Measurements from ENCODE around the gene SLC52A1.
A peak's percentile ranks its signal among the peaks of the same experiment; 100 is the strongest.
"Not testable (repeated sequence)": the region's sequence is repeated elsewhere in the genome, so short reads cannot be mapped to it uniquely, and the experiment has no call there.

The SLC52A1 gene

DNA sequence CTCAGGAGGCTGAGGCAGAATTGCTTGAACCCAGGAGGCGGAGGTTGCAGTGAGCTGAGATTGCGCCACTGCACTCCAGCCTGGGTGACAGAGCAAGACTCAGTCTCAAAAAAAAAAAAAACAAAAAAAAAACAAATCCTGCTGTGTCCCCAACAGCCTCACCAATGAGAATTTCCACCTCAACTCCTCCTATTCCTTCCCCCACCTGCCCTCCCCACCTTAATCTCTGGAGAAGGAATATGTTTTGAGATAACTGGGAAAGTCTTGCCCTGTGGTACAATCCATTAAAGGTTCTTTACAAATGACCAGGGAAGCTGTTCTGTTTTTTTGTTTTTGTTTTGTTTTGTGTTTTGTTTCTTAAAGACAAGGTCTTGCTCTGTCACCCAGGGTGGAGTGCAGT, 5.1 kb downstream of the SLC52A1 start:
- not testable (repeated sequence) for DNase-seq

DNA sequence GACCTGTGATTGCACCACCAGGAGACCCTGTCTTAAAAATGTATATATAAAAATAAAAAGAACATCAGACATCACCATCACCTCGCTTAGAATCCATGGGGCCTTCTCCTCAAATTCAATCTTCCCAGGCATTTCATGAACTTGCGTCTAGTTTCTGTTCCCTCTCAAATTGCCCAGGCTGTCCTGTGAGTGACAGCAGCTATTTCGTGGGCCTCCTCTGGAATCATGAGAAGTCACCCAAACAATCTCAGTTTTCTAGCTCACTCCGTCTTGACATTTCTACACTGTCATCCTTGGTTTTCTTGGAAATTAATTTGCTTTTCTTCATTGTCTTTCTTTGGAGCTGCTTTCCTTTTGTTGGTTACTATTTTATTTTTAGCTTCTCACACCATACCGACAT, 7.3 kb downstream of the SLC52A1 start:
- DNase-seq, result no peak

DNA sequence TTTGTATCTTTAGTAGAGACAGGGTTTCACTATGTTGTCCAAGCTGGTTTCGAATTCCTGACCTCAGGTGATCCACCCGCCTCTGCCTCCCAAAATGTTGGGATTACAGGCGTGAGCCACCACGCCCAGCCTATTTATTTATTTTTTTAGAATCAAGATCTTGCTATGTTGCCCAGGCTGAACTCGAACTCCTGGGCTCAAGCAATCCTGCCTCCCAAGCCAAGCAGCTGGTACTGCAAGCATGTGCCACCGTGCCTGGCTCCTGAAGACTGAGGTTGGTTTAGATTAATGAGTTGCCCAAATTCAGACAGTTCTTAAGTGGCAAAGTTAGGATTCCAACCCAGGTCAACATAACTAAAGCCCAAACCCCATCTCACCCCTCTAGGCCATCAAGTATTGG, 7.9 kb downstream of the SLC52A1 start:
- DNase-seq, result peak; percentile 2

DNA sequence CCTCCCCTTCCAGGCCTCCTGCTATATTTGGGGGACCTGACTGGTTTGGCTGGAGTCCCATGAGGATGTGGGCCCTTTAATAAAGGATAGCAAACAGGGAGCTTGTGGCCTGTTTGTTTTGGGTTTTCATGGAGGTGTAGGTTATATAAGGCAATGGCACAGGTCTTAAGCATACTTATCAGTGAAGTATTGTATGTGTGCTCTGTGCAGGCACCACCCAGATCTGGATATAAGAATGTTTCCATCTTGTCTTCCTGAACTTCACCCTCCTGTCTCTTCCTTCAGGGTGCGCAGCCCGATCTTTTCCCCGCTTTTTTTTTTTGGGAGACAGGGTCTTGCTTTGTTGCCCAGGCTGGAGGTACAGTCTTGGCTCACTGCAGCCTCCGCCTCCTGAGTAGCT, 10.6 kb downstream of the SLC52A1 start:
- no peak for DNase-seq

DNA sequence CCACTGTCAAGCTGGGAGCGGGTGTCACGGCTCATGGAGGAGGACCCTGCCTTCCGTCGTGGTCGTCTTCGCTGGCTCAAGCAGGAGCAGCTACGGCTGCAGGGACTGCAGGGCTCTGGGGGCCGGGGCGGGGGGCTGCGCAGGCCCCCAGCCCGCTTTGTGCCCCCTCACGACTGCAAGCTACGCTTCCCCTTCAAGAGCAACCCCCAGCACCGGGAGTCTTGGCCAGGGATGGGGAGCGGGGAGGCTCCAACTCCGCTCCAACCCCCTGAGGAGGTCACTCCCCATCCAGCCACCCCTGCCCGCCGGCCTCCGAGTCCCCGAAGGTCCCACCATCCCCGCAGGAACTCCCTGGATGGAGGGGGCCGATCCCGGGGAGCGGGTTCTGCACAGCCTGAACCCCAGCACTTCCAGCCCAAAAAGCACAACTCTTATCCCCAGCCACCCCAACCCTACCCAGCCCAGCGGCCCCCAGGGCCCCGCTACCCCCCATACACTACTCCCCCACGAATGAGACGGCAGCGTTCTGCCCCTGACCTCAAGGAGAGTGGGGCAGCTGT, 11.6 kb downstream of the SLC52A1 start:
- no peak for DNase-seq

DNA sequence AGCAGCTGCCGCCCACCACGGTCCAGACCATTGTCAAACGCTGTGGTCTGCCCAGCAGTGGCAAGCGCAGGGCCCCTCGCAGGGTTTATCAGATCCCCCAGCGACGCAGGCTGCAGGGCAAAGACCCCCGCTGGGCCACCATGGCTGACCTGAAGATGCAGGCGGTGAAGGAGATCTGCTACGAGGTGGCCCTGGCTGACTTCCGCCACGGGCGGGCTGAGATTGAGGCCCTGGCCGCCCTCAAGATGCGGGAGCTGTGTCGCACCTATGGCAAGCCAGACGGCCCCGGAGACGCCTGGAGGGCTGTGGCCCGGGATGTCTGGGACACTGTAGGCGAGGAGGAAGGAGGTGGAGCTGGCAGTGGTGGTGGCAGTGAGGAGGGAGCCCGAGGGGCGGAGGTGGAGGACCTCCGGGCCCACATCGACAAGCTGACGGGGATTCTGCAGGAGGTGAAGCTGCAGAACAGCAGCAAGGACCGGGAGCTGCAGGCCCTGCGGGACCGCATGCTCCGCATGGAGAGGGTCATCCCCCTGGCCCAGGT, 13.0 kb downstream of the SLC52A1 start:
- no peak for DNase-seq

DNA sequence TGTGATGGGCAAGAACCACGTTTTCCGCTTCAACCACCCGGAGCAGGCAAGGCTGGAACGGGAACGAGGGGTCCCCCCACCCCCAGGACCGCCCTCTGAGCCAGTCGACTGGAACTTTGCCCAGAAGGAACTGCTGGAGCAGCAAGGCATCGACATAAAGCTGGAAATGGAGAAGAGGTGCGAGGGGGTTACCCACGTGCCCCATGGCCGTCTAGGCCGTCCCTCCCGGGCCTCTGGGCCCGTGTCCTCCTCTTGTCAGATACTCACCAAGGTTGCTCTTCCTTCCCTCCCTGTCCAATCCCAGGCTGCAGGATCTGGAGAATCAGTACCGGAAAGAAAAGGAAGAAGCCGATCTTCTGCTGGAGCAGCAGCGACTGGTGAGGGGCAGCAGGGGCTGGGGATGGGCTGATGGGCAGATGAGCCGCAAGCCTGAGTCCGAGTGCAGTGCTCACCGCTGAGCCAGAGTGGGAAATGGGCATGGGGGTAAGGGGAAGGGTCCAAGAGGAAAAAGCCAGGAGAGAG, 14.7 kb downstream of the SLC52A1 start:
- DNase-seq, result no peak

DNA sequence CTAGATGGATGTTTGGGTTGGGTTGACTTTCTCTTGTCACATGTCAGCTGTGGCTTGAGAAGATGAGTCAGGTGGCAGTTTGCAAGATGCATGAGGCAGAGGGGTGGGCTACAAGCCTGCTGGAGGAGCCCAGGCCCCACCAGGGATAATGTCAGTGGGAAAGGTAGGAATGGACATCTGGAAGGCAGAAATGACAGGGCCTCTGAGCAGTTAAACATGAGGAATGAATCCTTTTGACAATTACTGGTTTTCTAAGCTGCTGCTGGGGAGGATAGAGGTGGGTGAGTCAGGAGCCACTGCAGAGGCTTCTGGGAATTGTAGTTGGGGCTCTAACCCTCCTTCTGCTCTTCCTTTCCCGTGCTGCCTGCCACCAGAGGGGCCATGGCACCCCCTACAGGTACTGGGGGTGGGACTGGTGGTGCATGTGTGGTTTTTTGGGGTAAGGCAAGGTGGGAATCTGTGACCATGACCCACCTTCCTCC, 15.7 kb downstream of the SLC52A1 start:
- DNase-seq, result peak; percentile 60

DNA sequence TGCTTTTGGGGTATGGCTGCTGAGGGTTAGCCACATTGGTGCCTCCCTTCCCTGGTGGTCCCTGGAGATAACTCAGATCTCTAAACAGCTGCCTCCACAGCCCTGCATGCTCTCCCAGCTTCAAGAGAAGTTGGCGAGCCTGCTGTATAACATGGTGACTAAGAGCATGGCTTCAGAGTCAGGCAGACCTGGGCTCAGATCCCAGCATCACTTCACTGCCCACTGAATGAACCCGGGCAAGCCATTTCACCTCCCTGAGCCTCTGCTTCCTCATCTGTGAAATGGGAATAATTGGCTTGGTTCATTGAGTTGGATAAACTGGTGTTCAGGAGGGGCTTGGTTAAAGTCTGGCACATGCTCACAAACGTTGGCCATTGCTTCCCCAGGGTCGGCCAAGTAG, 20.9 kb downstream of the SLC52A1 start:
- DNase-seq, result no peak

DNA sequence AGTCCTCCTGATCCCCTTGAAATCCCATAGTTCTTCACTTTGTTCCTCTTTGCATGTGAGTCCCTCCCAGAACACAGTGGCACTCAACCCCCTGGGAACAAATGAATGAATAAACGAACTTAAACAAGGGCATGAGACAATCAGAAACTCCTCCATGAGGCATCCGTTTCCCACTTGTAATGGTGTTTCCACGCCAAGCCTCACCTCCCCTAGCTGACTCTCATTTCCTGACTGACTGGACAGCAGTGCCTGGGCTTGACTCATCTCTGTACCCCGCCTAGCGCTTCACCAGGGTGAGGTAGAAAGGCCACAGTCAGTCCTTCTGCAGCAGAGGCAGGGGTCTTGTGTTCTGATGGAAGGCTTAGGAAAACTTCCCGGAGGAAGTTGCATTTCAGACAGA, 23.3 kb downstream of the SLC52A1 start:
- no peak for DNase-seq

DNA sequence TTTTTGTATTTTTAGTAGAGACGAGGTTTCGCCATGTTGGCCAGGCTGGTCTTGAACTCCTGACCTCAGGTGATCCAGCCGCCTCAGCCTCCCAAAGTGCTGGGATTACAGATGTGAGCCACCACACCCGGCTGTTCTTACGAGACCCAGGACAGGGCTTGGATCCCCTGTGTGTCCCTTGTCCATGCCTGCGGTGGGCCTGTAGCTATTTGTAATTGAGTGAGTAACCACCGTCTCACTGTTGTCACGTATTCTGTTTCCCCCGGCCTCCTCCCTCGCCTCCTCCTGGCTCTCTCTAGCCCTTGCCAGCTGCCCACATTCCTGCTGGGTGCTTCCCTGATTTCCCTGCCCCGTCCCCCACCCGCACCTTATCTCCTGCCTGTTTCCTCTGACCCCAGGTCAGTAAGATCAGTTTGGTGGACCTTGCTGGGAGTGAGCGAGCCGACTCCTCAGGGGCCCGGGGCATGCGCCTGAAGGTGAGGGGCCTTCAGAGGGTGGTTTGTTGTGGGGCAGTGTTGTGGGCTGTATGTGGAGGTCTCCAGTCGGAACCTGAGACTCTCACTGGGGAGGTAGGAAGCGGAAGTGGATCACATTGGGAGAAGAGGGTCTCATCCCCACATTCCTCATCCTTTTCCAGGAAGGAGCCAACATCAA, 31.9 kb downstream of the SLC52A1 start:
- DNase-seq, result no peak

DNA sequence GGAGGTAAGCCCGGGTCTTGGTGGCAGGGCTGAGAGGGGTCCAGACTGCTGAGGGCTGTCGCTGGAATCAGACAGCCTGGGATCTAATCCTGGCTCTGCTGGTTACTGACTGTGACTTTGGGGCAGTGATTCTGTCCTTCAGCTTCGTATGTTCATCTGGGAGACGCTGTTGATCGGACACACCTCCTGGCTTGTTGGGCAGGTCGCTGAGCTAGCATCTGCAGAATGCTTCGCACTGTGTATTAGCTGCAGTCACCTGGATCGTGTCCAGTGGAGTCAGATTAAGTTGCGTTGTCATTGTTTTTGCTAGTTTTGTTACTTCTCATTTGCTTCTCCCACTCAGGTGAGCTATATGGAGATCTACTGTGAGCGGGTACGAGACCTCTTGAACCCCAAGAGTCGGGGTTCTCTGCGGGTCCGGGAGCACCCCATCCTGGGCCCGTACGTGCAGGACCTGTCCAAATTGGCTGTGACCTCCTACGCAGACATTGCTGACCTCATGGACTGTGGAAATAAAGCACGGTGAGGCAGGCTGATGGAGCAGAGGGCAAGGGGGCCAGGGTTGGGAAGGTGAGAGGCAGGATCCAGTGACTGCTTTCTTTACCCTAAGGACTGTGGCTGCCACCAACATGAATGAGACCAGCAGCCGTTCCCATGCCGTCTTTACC, 33.0 kb downstream of the SLC52A1 start:
- DNase-seq, result no peak

DNA sequence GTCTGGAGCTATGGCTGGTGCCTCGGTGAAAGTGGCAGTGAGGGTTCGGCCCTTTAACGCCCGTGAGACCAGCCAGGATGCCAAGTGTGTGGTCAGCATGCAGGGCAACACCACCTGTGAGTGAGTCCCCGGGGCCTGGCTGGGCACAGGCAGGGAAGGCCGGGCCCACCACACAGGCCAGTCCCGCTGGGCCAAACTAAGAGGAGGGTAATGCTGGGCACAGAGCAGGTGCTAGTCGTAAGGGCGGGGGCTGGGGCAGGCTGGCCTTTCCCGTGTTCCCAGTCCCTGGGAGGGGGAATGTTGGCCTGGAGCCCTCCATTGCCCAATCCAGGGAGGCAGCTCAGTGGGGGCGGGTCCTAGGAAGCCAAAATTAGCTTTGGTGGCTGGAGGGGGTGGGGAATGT, 35.0 kb downstream of the SLC52A1 start:
- DNase-seq, result no peak

DNA sequence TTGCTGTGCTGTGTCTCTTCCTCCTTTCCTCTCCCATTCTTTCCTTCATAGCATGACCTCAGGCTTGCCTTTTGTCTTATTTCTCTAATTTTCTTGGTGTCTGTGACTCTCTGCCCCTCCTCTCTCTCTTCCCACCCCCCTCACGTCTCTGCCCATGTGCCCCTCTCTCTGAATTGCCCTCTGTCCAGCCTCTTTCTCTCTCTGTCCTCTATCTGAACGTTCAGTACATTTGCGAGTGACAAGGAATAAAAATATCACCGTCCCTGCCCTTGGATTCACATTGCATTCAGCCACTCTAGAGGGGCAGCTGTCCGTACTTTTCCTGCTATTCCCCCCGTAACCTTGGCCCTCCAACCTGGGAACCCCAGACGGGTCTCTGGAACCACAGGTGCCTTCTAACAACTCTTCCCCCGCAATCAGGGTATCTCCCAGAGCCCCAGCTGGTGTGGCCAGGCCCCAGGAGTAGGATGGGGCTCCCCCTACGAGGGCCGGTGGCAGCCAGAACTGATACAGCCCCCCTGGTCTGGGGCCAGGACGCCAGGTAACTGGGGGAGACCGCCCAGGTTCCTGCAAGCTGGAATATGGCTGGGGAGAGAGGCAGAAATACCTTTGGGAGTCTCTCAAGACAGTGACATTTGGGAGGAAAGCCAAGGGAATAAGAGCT, 35.7 kb downstream of the SLC52A1 start:
- DNase-seq, result no peak

DNA sequence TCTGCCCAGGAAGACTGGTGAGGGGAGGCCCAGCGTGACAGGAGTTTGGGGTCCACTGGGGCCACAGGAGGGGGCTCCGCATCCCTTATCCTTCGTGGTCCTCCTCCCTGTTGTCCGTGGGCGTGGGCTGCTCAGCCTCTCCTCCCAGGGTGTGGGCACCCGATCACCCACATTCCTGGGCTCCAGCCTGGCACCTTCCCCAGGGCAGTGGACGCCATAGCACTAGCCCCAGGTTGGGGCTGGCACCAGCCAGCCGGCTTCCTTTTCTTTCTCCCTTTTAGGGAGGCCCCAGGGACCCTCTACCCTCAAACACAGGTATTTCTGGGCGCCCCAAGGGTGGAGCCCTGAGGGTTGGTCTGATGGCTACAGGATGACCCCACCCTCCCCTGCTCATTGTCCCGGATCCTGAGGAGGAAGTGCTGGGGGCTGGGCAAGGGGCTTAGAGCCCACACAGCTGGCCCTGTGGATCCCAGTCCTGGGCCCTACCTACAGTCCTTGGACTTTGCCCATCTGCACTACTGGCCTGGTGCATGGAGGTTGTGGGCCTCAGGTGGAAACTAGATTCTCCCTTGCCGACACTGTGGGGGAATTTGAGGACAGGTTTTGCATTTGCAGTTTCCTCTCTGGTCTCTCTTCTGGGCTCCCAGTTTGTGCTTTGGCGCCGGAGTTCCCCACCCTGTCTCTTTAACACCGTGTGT, 36.3 kb downstream of the SLC52A1 start:
- no peak for DNase-seq

DNA sequence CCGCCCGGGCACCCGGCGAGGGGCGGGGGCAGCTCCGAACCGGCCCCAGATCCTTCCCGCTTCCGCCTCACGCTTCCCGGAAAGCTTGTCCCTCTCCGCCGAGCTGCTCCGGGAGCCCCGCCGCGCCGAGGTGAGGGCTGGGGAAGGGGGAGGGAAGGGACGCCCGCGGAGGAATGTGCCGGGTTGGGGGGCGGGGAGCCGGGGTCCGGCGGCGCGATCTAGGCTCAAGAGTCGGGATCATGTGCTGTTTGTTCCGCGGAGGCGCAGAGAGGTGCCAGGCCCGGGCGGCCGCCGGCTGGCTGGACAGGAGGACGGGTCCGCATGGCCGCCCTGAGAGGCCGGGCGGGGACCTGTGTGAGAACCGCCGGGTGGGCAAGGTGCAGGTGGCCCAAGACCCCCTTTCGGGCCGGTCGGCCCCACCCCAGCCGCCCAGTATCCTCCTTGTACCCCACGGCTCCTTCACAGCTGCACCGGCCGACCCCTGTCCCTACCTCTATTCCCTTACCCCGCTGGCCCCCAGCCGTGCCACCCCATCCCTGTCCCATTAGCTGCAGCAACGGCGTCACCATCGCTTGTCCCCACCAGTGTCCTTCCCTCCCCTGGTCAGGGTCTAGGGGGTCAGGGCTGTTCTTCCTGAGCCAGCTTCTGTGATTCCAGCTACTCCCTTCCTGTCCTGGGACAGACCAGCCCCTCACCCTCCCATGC, 37.0 kb downstream of the SLC52A1 start:
- peak; percentile 36 for DNase-seq

DNA sequence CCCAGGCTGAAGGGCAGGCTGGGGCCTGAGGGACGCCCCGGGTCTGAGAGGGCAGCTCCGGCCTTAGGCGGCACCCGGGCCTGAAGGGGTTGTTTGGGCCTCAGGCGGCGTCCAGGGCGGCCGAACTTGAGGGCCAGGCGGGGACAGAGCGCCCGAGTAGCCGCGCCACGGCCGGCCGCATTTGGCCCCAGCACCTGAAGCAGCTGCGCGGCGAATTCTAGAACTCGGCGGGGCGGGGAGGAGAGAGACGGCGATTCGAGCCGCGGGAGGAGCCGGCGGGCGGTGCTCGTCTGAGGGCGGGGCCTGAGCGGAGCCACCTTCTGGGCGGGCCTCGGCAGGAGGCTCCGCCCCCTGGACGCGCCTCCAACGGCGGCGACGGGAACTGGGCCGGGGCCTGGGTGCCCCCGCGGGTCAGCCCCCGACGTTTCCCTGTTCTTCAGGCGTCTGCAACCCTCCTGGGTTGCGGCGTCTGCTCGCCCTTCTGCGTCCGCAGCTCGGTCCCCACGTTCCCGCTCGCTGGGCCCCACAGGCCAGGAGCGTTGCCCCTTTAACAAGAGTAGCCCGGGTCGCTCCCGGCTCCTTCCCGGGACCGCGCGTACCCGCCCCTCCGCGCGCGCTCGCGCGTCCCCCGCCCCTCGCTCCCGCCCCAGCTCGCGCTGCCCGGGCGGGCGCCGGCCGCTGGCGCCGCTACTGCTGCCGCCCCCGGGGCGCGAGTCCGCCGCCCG, 37.8 kb downstream of the SLC52A1 start, which contains the start of the genes INCA1 and KIF1C:
Gene INCA1, minus strand, starts transcription at position 221 of the 725 bp plus-strand sequence. CDS start 3,085 bp downstream, outside the sequence.
Gene KIF1C, plus strand, starts transcription at position 649 of the 725 bp plus-strand sequence. CDS start 2,297 bp downstream, outside the sequence.
- peak; percentile 95 for DNase-seq

DNA sequence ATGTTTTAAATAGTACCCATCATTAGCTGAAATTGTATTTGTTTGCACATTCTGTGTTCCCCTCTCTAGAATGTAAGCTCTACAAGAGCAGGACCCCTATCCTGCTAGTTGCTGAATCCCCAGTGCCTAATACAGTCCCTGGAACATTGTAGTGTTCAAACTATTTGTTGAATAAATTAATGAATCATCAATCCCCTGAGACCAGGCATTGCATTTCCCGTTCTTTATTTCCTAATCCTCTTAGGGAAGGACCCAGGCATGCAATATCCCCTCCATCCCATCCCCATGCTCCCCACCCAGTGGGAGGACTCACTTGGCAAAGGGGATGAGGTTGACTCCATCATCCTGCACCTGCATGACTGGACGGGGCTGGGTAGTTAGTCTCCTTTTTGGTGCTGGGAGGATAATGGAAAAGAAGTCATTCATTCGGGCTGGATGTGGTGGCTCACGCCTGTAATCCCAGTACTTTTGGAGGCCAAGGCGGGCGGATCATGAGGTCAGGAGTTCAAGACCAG, 41.1 kb downstream of the SLC52A1 start:
- no peak for DNase-seq

DNA sequence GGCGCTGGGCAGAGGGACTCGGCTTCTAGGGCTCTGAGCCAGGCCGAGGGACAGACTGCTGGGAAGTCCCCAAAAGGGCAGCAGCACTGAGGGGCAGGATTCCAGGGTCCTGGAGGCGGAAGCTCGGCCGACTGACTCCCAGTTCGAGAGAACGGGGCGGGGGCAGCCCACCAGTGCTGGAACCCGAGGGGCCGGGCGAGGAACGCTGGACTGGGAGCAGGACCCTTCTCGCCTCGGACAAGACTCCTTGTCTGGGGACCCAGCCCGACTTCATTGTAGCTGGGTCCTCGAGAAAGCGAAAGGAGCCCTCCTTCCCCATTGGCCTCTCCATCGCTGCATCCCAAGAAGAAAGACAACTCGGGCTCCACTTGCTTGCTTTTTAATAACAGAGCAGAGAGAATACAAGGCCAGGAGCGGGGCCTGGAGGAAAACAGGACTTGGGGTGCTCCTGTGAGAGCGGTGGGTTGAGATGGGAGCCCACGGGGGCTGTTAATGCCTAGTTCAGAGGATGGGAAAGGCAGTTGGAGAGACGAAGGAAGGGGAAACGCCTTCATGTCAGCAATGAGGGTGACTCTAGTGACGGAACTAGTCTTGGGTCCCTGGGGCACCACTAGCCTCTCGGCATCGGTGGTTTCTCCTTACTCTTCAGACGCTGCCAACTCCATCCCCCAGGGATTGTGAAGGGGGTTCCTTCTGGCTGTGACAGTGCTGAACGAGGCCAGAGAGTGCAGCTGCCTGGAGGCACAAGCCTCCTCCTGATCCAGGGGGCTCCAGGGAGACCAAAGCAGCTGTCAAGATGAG, 47.3 kb downstream of the SLC52A1 start:
- DNase-seq, result peak; percentile 41

Data from hematopoietic multipotent progenitor cell treated with erythropoietin and hydrocortisone succinate and interleukin-3 and kit ligand, for 6 days (in vitro differentiated cells).